ENCODE results near the gene BRSK2.

BRSK2 gene

GRCh38 chr11:1394936-1395772 lies 5.4 kb downstream of the BRSK2 start:
- TF ChIP-seq ZFX (IDR thresholded peaks at IDR 0.05; ENCODE audit: borderline replicate concordance), result no peak
- TF ChIP-seq CTCF (IDR thresholded peaks at IDR 0.05), result no peak
- H3K27ac ChIP-seq, result no peak overlapping the region

GRCh38 chr11:1395773-1396374 lies 6.1 kb downstream of the BRSK2 start:
- no peak for TF ChIP-seq CTCF (IDR thresholded peaks at IDR 0.05)
- TF ChIP-seq ZFX (IDR thresholded peaks at IDR 0.05; ENCODE audit: borderline replicate concordance), result no peak
- no peak overlapping the region for H3K27ac ChIP-seq

GRCh38 chr11:1396375-1396841 lies 6.7 kb downstream of the BRSK2 start:
- TF ChIP-seq CTCF (IDR thresholded peaks at IDR 0.05) (no peak), ZFX (IDR thresholded peaks at IDR 0.05; ENCODE audit: borderline replicate concordance) (no peak)
- H3K27ac ChIP-seq, result no peak overlapping the region

- TF ChIP-seq CTCF (IDR thresholded peaks at IDR 0.05) (no peak), ZFX (IDR thresholded peaks at IDR 0.05; ENCODE audit: borderline replicate concordance) (no peak)
- no peak overlapping the region for H3K27ac ChIP-seq
Observed at GRCh38 chr11:1397146-1397861, 7.6 kb downstream of the BRSK2 start.

- TF ChIP-seq ZFX (IDR thresholded peaks at IDR 0.05; ENCODE audit: borderline replicate concordance) (no peak), CTCF (IDR thresholded peaks at IDR 0.05) (no peak)
- no peak overlapping the region for H3K27ac ChIP-seq
Observed at GRCh38 chr11:1397862-1398527, 8.3 kb downstream of the BRSK2 start.

GRCh38 chr11:1398528-1399235 lies 8.9 kb downstream of the BRSK2 start:
- TF ChIP-seq ZFX (IDR thresholded peaks at IDR 0.05; ENCODE audit: borderline replicate concordance) (no peak), CTCF (IDR thresholded peaks at IDR 0.05) (no peak)
- no peak overlapping the region for H3K27ac ChIP-seq

All from 22Rv1 (cell line).